ENCODE measurements around the gene KRTAP5-11.
"Not testable (repeated sequence)": the region's sequence is repeated elsewhere in the genome, so short reads cannot be mapped to it uniquely, and the experiment has no call there.

Gene KRTAP5-11

GRCh38 chr11:71544525-71545214, 38.0 kb downstream of the KRTAP5-11 start:
- no peak for DNase-seq (ENCODE audit: low read depth in 2 of 2)
- no peak for TF ChIP-seq CTCF (IDR thresholded peaks at IDR 0.05; ENCODE audit: low read depth, low read length)
- H3K4me3 ChIP-seq (replicated peaks in 1 of 2; ENCODE audit: low read depth in 2 of 2, low read length in 2 of 2), result no peak overlapping the region

GRCh38 chr11:71543866-71544265, 38.8 kb downstream of the KRTAP5-11 start:
- no peak for DNase-seq (ENCODE audit: low read depth in 2 of 2)
- TF ChIP-seq CTCF (IDR thresholded peaks at IDR 0.05; ENCODE audit: low read depth, low read length), result no peak
- no peak overlapping the region for H3K4me3 ChIP-seq (replicated peaks in 1 of 2; ENCODE audit: low read depth in 2 of 2, low read length in 2 of 2)

- DNase-seq (ENCODE audit: low read depth in 2 of 2), result peak in 1 of 2 donors; percentile 58
- TF ChIP-seq CTCF (IDR thresholded peaks at IDR 0.05; ENCODE audit: low read depth, low read length), result no peak
- H3K4me3 ChIP-seq (replicated peaks in 1 of 2; ENCODE audit: low read depth in 2 of 2, low read length in 2 of 2), result no peak overlapping the region
Measured at GRCh38 chr11:71542879-71543777, 39.5 kb downstream of the KRTAP5-11 start.

- no peak for TF ChIP-seq CTCF (IDR thresholded peaks at IDR 0.05; ENCODE audit: low read depth, low read length)
- no peak overlapping the region for H3K4me3 ChIP-seq (replicated peaks in 1 of 2; ENCODE audit: low read depth in 2 of 2, low read length in 2 of 2)
- no peak for DNase-seq (ENCODE audit: low read depth in 2 of 2)
Measured at GRCh38 chr11:71542382-71542781, 40.3 kb downstream of the KRTAP5-11 start.

- DNase-seq (ENCODE audit: low read depth in 2 of 2); H3K4me3 ChIP-seq (replicated peaks in 1 of 2; ENCODE audit: low read depth in 2 of 2, low read length in 2 of 2): not testable (repeated sequence)
Measured at GRCh38 chr11:71540521-71541304, 42.0 kb downstream of the KRTAP5-11 start.

- not testable (repeated sequence) for H3K4me3 ChIP-seq (replicated peaks in 1 of 2; ENCODE audit: low read depth in 2 of 2, low read length in 2 of 2)
Measured at GRCh38 chr11:71539971-71540370, 42.7 kb downstream of the KRTAP5-11 start.

GRCh38 chr11:71539017-71539416, 43.7 kb downstream of the KRTAP5-11 start:
- no peak for DNase-seq (ENCODE audit: low read depth in 2 of 2)
- H3K4me3 ChIP-seq (replicated peaks in 1 of 2; ENCODE audit: low read depth in 2 of 2, low read length in 2 of 2), result no peak overlapping the region
- no peak for TF ChIP-seq CTCF (IDR thresholded peaks at IDR 0.05; ENCODE audit: low read depth, low read length)

More at GRCh38 chr11:71539971-71540370, 42.7 kb downstream of the KRTAP5-11 start:
- not testable (repeated sequence) for DNase-seq (ENCODE audit: low read depth in 2 of 2)
